Lung (tissue), 12 donors: ENCODE measurements around the gene TBCD. TPM values are rescaled to one million over a fixed set of nuclear protein-coding genes. Genes with fewer than 3 reads are reported as not detected.

Experiments
- ATAC-seq: fragments of 200-7000 bp; cut with Tn5 transposase; one replicate; pipeline ENCODE4 v1.9.1; 2020; ENCODE audit warnings: moderate number of reproducible peaks; ENCODE audit not compliant: insufficient read depth, low FRiP score
- DNase-seq, 3 donors: peaks; one replicate each; pipeline ENCODE4 v3.0.0-alpha.2; 2013 to 2017
- H3K27ac ChIP-seq, 2 donors: one replicate each; pipeline ENCODE4 v1.5.1; 2013; ENCODE audit warnings: mild to moderate bottlenecking in 2 of 2, moderate library complexity in 2 of 2, control low read depth in 1 of 2, inconsistent platforms in 1 of 2, low read depth in 1 of 2, low read length in 1 of 2
- H3K27me3 ChIP-seq, 3 donors: one replicate each; pipeline ENCODE4 v1.5.1; 2013; ENCODE audit warnings: low read length in 2 of 3; ENCODE audit not compliant: control insufficient read depth in 3 of 3, insufficient read depth in 3 of 3
- H3K36me3 ChIP-seq, 4 donors: one replicate each; pipeline ENCODE4 v1.5.1; 2013; ENCODE audit warnings: low read length in 4 of 4, mild to moderate bottlenecking in 1 of 4, moderate library complexity in 1 of 4; ENCODE audit not compliant: control insufficient read depth in 4 of 4, insufficient read depth in 4 of 4
- H3K4me1 ChIP-seq, 5 donors: one replicate each; pipeline ENCODE4 v1.5.1; 2013; ENCODE audit warnings: low read length in 5 of 5, mild to moderate bottlenecking in 2 of 5, moderate library complexity in 1 of 5; ENCODE audit not compliant: control insufficient read depth in 5 of 5, insufficient read depth in 5 of 5
- H3K4me3 ChIP-seq: one replicate; pipeline ENCODE4 v1.5.1; 2013; ENCODE audit warnings: mild to moderate bottlenecking, control low read depth, moderate library complexity
- H3K9ac ChIP-seq, 2 donors: one replicate each; pipeline ENCODE4 v1.5.1; 2013; ENCODE audit warnings: low read length in 2 of 2, control low read depth in 1 of 2; ENCODE audit not compliant: insufficient read depth in 1 of 2
- H3K9me3 ChIP-seq, 4 donors: one replicate each; pipeline ENCODE4 v1.5.1; 2013; ENCODE audit warnings: low read length in 3 of 4, mild to moderate bottlenecking in 1 of 4, moderate library complexity in 1 of 4; ENCODE audit not compliant: control insufficient read depth in 4 of 4, insufficient read depth in 3 of 4
- WGBS, 2 donors: extraction: QIAGEN DNeasy Blood & Tissue Kit; methylation state at CpG; one replicate each; pipeline ENCODE4 v1.1.7; 2013; 5-methylcytosine and 5-hydroxymethylcytosine counted together
- polyA plus RNA-seq, 2 donors: library from polyadenylated mRNA; stranded (reverse); fragments of 200-250 nt; gene quantifications; one replicate each; pipeline ENCODE4 v1.2.1, GENCODE V29; 2013
- total RNA-seq, 2 donors: library from RNA; depleted of rRNA in 1 of 2; stranded (reverse); fragments of >200 nt in 1 of 2; gene quantifications; one replicate each; pipeline ENCODE4 v1.2.1, GENCODE V29; 2014 to 2021
- TF ChIP-seq, protein P1 (sequence below): IDR thresholded peaks from 2 replicates; pipeline ENCODE4 v1.5.1; 2012; ENCODE audit warnings: mild to moderate bottlenecking; ENCODE audit errors: control extremely low read depth, extremely low read depth
- donor health status: control.
- donor health status: control.
- donor health status: Bipolar disorder and iron deficiency.
- donor health status: healthy.
- donor health status: DM: yes; HTN: yes; CAD: no.

Gene TBCD
- total and polyA plus RNA-seq, 4 donors = 57.6 to 119 (median 90.3) TPM

DNA sequence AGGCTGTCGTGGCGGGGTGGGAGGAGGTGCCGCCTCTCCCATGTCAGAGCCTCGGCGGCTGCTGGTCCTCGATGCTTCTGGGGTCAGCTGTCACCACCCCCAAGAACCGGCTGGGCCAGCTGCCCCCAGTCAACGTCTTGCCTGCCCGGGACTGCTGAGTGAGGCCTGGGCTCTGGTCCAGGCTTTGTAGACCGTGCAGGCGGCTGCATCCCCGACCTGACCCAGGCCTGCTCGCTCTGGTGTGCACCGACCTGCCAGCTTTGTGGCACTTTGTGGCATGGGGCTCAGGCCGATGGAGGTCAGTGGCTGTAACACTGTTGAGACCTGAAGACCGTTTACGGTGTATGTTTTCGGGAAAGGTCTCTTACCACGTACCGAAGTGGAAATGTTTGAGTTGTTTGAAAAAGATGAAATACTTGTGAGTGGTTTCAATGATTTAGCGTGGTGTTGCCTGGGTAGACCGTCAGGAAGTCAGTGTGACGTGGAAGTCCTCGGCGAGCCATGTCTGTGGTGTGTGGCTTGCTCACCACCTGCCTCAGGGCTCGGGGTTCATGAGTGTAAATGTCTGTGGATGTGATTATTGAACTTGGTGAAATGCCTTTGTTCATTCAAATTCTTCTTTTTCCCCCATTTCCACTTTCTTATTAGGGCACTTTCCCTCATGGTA, 141.2 kb downstream of the TBCD start:
- Histone ChIP-seq H3K27me3 (no peaks in the 10 kb centered on the region), H3K4me3 (no peak overlapping the region), H3K9ac (peak overlapping the region in 1 of 2 donors; percentile 35), H3K36me3 (peaks cover 0 to 16% (median 5%) of the 10 kb centered on the region in 4 donors), H3K9me3 (no peaks in the 10 kb centered on the region), H3K27ac (peak overlapping the region in 1 of 2 donors; percentile 61), H3K4me1 (peaks cover 6 to 54% (median 26%) of the 10 kb centered on the region in 5 donors)
- peak; percentile 79 to 90 (median 82) for DNase-seq
- TF ChIP-seq, protein P1, sequence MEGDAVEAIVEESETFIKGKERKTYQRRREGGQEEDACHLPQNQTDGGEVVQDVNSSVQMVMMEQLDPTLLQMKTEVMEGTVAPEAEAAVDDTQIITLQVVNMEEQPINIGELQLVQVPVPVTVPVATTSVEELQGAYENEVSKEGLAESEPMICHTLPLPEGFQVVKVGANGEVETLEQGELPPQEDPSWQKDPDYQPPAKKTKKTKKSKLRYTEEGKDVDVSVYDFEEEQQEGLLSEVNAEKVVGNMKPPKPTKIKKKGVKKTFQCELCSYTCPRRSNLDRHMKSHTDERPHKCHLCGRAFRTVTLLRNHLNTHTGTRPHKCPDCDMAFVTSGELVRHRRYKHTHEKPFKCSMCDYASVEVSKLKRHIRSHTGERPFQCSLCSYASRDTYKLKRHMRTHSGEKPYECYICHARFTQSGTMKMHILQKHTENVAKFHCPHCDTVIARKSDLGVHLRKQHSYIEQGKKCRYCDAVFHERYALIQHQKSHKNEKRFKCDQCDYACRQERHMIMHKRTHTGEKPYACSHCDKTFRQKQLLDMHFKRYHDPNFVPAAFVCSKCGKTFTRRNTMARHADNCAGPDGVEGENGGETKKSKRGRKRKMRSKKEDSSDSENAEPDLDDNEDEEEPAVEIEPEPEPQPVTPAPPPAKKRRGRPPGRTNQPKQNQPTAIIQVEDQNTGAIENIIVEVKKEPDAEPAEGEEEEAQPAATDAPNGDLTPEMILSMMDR = no peak
- ATAC-seq = no peak
- 50 to 63% methylated on average over 26 of the region's 26 CpGs for WGBS, 2 donors

DNA sequence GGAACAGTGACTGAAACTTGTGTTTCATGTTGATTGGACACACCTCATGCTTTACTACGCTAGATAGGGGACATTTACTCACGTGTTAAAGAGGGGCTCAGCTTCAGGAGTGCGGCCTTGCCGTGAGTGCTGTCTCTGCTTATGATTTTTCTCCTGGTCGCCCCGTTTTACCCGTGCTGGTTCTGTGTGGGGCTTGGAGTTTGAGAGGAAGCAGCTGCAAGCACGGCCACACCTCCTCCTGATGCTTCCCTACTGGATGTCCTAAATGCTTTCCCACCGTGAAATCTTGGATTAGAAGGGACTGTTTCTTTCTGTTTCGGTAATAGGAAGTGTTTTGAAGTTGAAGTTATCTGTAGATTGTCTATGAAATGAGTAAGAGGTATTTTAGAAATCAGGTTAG, 141.9 kb downstream of the TBCD start:
- H3K27me3 ChIP-seq = no peaks in the 10 kb centered on the region
- peak in 2 of 3 donors; percentile 53 to 65 for DNase-seq
- H3K36me3 ChIP-seq = peaks cover 0 to 17% (median 5%) of the 10 kb centered on the region in 4 donors
- peaks cover 6 to 54% (median 26%) of the 10 kb centered on the region in 5 donors for H3K4me1 ChIP-seq
- H3K9ac ChIP-seq = no peak overlapping the region
- TF ChIP-seq, protein P1 = no peak
- WGBS, 2 donors = 41 to 76% methylated on average over 10 of the region's 10 CpGs
- H3K4me3 ChIP-seq = no peak overlapping the region
- no peaks in the 10 kb centered on the region for H3K9me3 ChIP-seq
- no peak for ATAC-seq
- peak overlapping the region in 1 of 2 donors; percentile 55 for H3K27ac ChIP-seq

DNA sequence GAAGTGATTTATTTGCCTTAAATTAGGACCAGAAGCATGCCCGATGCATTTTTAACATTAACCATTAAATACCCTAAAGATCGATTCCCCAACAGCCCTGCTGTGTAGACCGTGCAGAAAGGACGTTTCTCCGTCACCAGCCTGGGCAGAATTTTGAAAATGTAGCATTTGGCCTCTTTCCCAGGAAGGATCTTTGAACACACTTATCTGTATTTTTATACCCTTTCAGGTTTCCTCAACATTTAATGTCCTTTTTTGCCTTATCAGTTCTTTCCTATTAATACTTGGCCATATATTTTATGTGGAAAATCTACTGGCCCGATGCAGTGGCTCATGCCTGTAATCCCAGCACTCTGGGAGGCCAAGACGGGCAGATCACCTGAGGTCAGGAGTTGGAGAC, 142.5 kb downstream of the TBCD start:
- Histone ChIP-seq H3K4me1 (peaks cover 3 to 52% (median 26%) of the 10 kb centered on the region in 5 donors), H3K27me3 (no peaks in the 10 kb centered on the region), H3K27ac (no peak overlapping the region), H3K4me3 (no peak overlapping the region), H3K9me3 (no peaks in the 10 kb centered on the region), H3K9ac (no peak overlapping the region), H3K36me3 (peaks cover 0 to 19% (median 7%) of the 10 kb centered on the region in 4 donors)
- ATAC-seq = no peak
- DNase-seq = no peak
- WGBS, 2 donors = 62 to 85% methylated on average over 7 of the region's 7 CpGs
- TF ChIP-seq, protein P1 = no peak

DNA sequence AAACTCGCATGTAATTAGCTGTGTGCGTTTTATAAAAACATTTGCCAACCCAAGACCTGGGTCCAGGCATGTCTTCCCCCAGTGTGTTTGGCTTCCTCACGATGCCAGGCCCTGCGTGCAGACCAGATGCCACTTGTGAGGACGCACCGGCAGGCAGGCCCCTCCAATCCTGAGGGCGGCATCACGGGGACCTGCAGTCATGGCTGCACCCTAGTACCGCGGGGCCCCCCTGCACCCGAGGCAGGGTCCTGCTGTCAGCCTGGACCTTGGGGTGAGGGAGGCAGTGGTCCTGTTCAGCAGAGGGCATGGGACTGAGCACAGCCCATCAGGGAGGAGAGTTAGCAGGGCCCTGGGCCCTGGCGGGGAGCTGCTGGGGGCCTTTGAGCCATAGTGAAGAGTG, 143.2 kb downstream of the TBCD start:
- DNase-seq = no peak
- Histone ChIP-seq H3K27ac (no peak overlapping the region), H3K4me3 (no peak overlapping the region), H3K9ac (peak overlapping the region in 1 of 2 donors; percentile 32), H3K4me1 (peaks cover 0 to 49% (median 26%) of the 10 kb centered on the region in 5 donors), H3K36me3 (peaks cover 0 to 16% (median 7%) of the 10 kb centered on the region in 4 donors), H3K27me3 (no peaks in the 10 kb centered on the region), H3K9me3 (no peaks in the 10 kb centered on the region)
- no peak for ATAC-seq
- TF ChIP-seq, protein P1 = no peak
- 97% methylated on average over 12 of the region's 12 CpGs for WGBS, 2 donors
